Measurements from ENCODE around the gene MAML3.

Gene MAML3

DNA sequence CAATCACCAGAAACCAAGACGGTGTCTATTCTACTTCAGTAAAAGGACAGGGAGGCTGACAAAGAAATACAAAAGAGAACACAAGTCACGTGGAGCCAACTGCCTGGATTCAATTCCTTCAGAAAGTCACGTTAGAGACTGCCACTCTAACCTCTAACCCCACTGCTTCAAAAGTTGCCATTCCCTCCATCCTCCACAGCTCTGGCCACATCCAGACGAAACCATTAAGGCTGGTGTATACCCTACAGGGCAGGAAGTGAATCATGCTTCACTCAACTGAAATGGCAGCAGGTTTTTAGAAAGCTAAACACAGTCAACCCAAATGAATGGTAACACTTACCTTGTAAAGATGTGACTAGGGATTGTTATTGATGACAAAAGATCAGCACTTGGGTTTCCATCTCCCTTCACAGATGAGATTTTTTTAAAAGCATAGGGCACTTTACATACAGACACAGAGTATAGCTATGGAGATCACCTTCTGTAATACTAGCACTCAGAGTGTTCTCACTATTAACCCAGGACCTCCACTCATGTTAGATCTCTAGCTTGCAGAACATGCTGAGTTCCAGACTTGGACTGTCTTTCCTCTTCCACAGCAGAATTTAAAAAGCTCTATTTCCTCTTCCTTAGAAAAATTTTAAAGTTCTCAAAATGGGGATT is 37.4 kb downstream of the MAML3 start:
- H3K4me3 ChIP-seq (replicated peaks in 1 of 2; ENCODE audit: low read depth in 2 of 2, low read length in 2 of 2): no peak overlapping the region
- DNase-seq (ENCODE audit: low read depth in 2 of 2): peak in 1 of 2 donors; percentile 36
- TF ChIP-seq CTCF (IDR thresholded peaks at IDR 0.05; ENCODE audit: low read depth, low read length): no peak

- H3K4me3 ChIP-seq (replicated peaks in 1 of 2; ENCODE audit: low read depth in 2 of 2, low read length in 2 of 2): no peak overlapping the region
- no peak for DNase-seq (ENCODE audit: low read depth in 2 of 2)
- TF ChIP-seq CTCF (IDR thresholded peaks at IDR 0.05; ENCODE audit: low read depth, low read length): no peak
Measured at GRCh38 chr4:140115140-140115539, 38.8 kb downstream of the MAML3 start.

GRCh38 chr4:140113653-140114052 is 40.3 kb downstream of the MAML3 start:
- DNase-seq (ENCODE audit: low read depth in 2 of 2): no peak
- TF ChIP-seq CTCF (IDR thresholded peaks at IDR 0.05; ENCODE audit: low read depth, low read length): no peak
- H3K4me3 ChIP-seq (replicated peaks in 1 of 2; ENCODE audit: low read depth in 2 of 2, low read length in 2 of 2): no peak overlapping the region

DNA sequence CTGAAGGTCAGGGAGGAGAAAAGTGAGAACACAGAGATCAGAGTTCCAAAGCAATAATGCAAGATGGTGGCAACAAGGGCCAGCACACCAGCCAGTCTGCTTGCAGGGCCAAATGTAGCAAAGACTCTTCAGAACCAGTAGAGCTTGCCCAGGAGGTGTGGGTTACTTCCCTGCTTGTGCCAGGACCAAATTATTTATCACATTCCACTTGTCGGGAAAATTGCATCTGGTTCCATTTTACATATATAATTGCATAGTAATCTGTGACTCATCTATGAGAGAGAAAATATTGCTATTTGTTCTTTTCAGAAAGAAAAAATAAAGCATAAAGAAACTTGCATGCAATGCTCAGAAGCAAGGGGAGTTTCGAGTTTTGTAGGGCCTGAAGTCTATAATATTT is 41.4 kb downstream of the MAML3 start:
- H3K4me3 ChIP-seq (replicated peaks in 1 of 2; ENCODE audit: low read depth in 2 of 2, low read length in 2 of 2): no peak overlapping the region
- no peak for TF ChIP-seq CTCF (IDR thresholded peaks at IDR 0.05; ENCODE audit: low read depth, low read length)
- no peak for DNase-seq (ENCODE audit: low read depth in 2 of 2)

- TF ChIP-seq CTCF (IDR thresholded peaks at IDR 0.05; ENCODE audit: low read depth, low read length): no peak
- no peak for DNase-seq (ENCODE audit: low read depth in 2 of 2)
Measured at GRCh38 chr4:140111256-140111655, 42.7 kb downstream of the MAML3 start.

GRCh38 chr4:140110542-140111215 is 43.3 kb downstream of the MAML3 start:
- no peak for DNase-seq (ENCODE audit: low read depth in 2 of 2)
- no peak for TF ChIP-seq CTCF (IDR thresholded peaks at IDR 0.05; ENCODE audit: low read depth, low read length)

More at GRCh38 chr4:140111256-140111655, 42.7 kb downstream of the MAML3 start:
- H3K4me3 ChIP-seq (replicated peaks in 1 of 2; ENCODE audit: low read depth in 2 of 2, low read length in 2 of 2): no peak overlapping the region

More at GRCh38 chr4:140110542-140111215, 43.3 kb downstream of the MAML3 start:
- H3K4me3 ChIP-seq (replicated peaks in 1 of 2; ENCODE audit: low read depth in 2 of 2, low read length in 2 of 2): no peak overlapping the region
